Large intestine (tissue), 3 donors: ENCODE data around the gene FAP. TPM values are rescaled to one million over a fixed set of nuclear protein-coding genes. Genes with fewer than 3 reads are reported as not detected.

Source experiments
- DNase-seq, 2 donors: peaks; one replicate each; pipeline versions ENCODE4 v3.0.0 to v3.0.0-alpha.2; 2013
- H3K27ac ChIP-seq: one replicate; pipeline ENCODE4 v1.5.1; 2013; ENCODE audit warnings: low read length
- H3K27me3 ChIP-seq: 2 replicates; pipeline ENCODE4 v1.6.1; 2013; ENCODE audit warnings: low read length; ENCODE audit not compliant: control insufficient read depth, insufficient read depth
- H3K36me3 ChIP-seq: 2 replicates; pipeline ENCODE4 v1.6.1; 2013; ENCODE audit warnings: low read length; ENCODE audit not compliant: control insufficient read depth, insufficient read depth
- H3K4me1 ChIP-seq: one replicate; pipeline ENCODE4 v1.6.1; 2013; ENCODE audit warnings: low read length; ENCODE audit not compliant: control insufficient read depth, insufficient read depth
- H3K4me3 ChIP-seq: one replicate; pipeline ENCODE4 v1.5.1; 2013; ENCODE audit warnings: low read length
- H3K9me3 ChIP-seq: one replicate; pipeline ENCODE4 v1.6.1; 2013; ENCODE audit warnings: mild to moderate bottlenecking, low read depth, low read length, moderate library complexity; ENCODE audit not compliant: control insufficient read depth
- WGBS: methylation state at CpG from one replicate; pipeline ENCODE4 v1.1.5; 2013; ENCODE audit warnings: low lambda C conversion rate; ENCODE audit not compliant: insufficient coverage; 5-methylcytosine and 5-hydroxymethylcytosine counted together
- polyA plus RNA-seq: library from polyadenylated mRNA; unstranded; fragments of 120-200 nt; gene quantifications from one replicate; pipeline ENCODE4 v1.2.1, GENCODE V29; 2013

FAP gene
- polyA plus RNA-seq, 1 donor: 10.6 TPM

GRCh38 chr2:162174746-162175145 lies 68.5 kb downstream of the FAP start:
- 67% methylated on average over 1 of the region's 5 CpGs for WGBS

DNA sequence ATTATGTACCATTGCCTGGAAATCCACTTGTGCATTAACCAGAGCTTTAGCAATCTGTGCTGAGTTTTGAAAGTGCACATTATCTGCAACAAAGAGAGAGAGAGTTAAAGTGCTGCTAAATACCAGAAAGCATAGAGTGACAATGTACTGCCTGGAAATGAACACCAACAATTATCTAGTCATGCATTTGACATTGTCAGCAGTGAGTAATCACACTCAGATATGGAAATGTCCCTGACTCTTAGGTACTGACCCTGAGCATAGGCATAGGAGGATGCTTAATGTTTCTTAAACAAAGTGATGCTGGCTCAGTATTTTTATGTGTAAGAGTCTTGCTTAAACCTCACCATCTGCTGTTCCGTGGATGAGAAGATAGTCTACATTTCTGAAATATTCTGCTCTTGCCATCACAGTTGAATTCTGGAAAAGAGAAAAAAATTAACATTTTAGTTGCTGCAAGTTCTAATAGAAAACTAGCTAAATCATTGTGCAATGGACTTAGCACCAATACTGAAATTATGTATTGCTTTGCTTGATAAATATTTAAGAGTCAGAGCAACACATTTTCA lies 70.4 kb downstream of the FAP start:
- no peaks in the 10 kb centered on the region for H3K27me3 ChIP-seq
- no peaks in the 10 kb centered on the region for H3K4me1 ChIP-seq
- DNase-seq: no peak
- no peak overlapping the region for H3K27ac ChIP-seq
- H3K4me3 ChIP-seq: no peak overlapping the region
- no CpG with 5 or more reads among the region's 1 CpG for WGBS
- no peaks in the 10 kb centered on the region for H3K36me3 ChIP-seq
- no peaks in the 10 kb centered on the region for H3K9me3 ChIP-seq

More at GRCh38 chr2:162174746-162175145, 68.5 kb downstream of the FAP start:
- no peak for DNase-seq
- Histone ChIP-seq H3K4me3 (no peak overlapping the region), H3K36me3 (no peaks in the 10 kb centered on the region), H3K27ac (no peak overlapping the region), H3K27me3 (no peaks in the 10 kb centered on the region), H3K9me3 (no peaks in the 10 kb centered on the region), H3K4me1 (no peaks in the 10 kb centered on the region)

GRCh38 chr2:162166745-162167144 lies 76.5 kb downstream of the FAP start:
- 95% methylated on average over 4 of the region's 4 CpGs for WGBS
- Histone ChIP-seq H3K4me1 (no peaks in the 10 kb centered on the region), H3K9me3 (no peaks in the 10 kb centered on the region), H3K27ac (no peak overlapping the region), H3K36me3 (no peaks in the 10 kb centered on the region), H3K27me3 (no peaks in the 10 kb centered on the region), H3K4me3 (no peak overlapping the region)
- no peak for DNase-seq

DNA sequence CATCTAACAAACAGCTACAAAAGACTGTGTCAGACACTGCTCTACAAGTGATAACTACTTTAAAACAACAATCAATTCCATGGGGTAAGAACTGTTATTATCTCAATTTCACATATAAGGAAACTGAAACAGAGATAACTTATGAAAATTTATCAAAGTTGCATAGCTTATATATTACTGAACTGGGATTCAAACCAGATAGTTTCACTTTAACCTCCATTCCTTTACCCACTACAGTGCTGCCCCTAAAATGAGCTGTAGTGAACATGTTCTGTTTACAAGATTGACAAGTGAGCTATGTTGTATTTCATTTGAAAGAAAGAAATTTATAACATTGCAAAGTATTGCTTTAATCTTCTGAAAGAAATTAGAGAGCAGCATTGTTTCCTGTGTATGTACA lies 77.1 kb downstream of the FAP start:
- Histone ChIP-seq H3K27me3 (no peaks in the 10 kb centered on the region), H3K4me3 (no peak overlapping the region), H3K4me1 (no peaks in the 10 kb centered on the region), H3K27ac (no peak overlapping the region), H3K9me3 (no peaks in the 10 kb centered on the region), H3K36me3 (no peaks in the 10 kb centered on the region)
- DNase-seq: no peak

- WGBS: 80% methylated on average over 1 of the region's 2 CpGs
- no peak overlapping the region for H3K27ac ChIP-seq
- H3K4me1 ChIP-seq: no peaks in the 10 kb centered on the region
- H3K36me3 ChIP-seq: no peaks in the 10 kb centered on the region
- DNase-seq: no peak
- no peaks in the 10 kb centered on the region for H3K9me3 ChIP-seq
- H3K4me3 ChIP-seq: no peak overlapping the region
- no peaks in the 10 kb centered on the region for H3K27me3 ChIP-seq
These were observed 78.4 kb downstream of the FAP start for GRCh38 chr2:162164802-162165201.

GRCh38 chr2:162159446-162159845 lies 83.8 kb downstream of the FAP start:
- Histone ChIP-seq H3K4me3 (no peak overlapping the region), H3K9me3 (no peaks in the 10 kb centered on the region), H3K4me1 (no peaks in the 10 kb centered on the region), H3K36me3 (no peaks in the 10 kb centered on the region), H3K27me3 (no peaks in the 10 kb centered on the region), H3K27ac (no peak overlapping the region)
- WGBS: 96% methylated on average over 3 of the region's 6 CpGs
- DNase-seq: no peak

- no peaks in the 10 kb centered on the region for H3K9me3 ChIP-seq
- 80% methylated on average over 1 of the region's 3 CpGs for WGBS
These were observed 87.1 kb downstream of the FAP start for GRCh38 chr2:162156149-162156548.

GRCh38 chr2:162155093-162155492 lies 88.2 kb downstream of the FAP start:
- Histone ChIP-seq H3K27me3 (peaks cover 6% of the 10 kb centered on the region), H3K27ac (no peak overlapping the region), H3K36me3 (no peaks in the 10 kb centered on the region), H3K4me3 (no peak overlapping the region), H3K9me3 (no peaks in the 10 kb centered on the region), H3K4me1 (no peaks in the 10 kb centered on the region)
- WGBS: 67% methylated on average over 3 of the region's 3 CpGs
- DNase-seq: no peak

More at GRCh38 chr2:162156149-162156548, 87.1 kb downstream of the FAP start:
- no peak overlapping the region for H3K27ac ChIP-seq
- no peaks in the 10 kb centered on the region for H3K4me1 ChIP-seq
- H3K4me3 ChIP-seq: no peak overlapping the region
- no peaks in the 10 kb centered on the region for H3K36me3 ChIP-seq
- peaks cover 4% of the 10 kb centered on the region for H3K27me3 ChIP-seq
- DNase-seq: no peak

DNA sequence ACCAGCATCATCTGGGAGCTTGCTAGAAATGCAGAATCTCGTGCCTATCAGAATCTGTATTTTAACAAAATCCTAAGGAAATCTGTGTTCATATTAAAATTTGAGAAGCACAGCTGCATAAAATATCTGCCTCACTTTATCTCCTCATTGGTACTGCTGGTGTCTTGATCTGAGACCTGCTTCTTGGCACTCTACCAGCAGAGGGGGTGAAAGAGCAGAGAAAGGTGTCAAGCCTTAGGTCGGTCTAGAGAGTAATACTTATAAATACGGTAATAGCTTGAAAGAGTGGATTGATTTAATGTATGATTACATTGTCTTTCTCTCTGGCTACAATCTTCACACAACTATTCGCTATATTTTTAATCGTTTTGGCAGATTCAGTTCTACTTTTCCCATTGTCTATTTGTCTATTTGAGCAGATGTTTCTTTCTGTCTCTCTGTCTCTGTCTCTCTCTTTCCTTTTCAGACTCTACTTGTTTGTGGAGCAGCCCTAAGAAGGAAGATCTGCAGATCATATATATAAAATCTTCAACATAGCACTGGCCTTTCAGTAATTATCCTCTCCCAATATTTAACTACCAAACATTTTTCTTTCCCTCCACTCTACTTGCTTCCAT lies 89.5 kb downstream of the FAP start:
- WGBS: 20% methylated on average over 1 of the region's 5 CpGs
- peak; percentile 44 to 52 for DNase-seq
- H3K36me3 ChIP-seq: no peaks in the 10 kb centered on the region
- no peaks in the 10 kb centered on the region for H3K9me3 ChIP-seq
- no peaks in the 10 kb centered on the region for H3K4me1 ChIP-seq
- no peak overlapping the region for H3K27ac ChIP-seq
- H3K4me3 ChIP-seq: no peak overlapping the region
- peaks cover 11% of the 10 kb centered on the region for H3K27me3 ChIP-seq

DNA sequence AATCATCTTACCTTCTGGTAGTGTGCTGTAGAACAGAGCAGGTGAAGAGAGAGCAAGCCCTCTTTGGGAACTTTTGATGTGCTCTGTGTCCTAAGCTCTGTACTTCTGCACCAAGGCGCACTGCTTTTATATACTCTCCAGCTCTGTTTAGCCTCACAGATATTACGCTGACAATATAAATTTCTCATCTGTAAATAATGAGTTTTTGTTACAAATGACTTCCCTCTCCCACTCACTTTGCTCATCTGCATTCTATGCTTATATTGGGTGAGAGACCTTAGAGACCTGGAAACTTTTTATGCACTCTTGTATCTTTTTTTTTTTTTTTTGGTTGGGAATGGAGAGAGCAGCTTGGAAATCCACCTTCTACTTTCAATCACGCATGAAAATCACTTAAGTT lies 91.1 kb downstream of the FAP start, which contains the start of gene GCG:
Gene GCG, minus strand, starts transcription at position 101 of the 400 bp plus-strand sequence. CDS start 3,069 bp downstream, outside the sequence.
- Histone ChIP-seq H3K36me3 (no peaks in the 10 kb centered on the region), H3K27ac (no peak within 1 kb of the TSS), H3K9me3 (no peaks in the 10 kb centered on the region), H3K4me3 (no peak within 1 kb of the TSS), H3K4me1 (no peaks in the 10 kb centered on the region), H3K27me3 (peaks cover 11% of the 10 kb centered on the region)
- whole genome bisulfite sequencing: no CpG with 5 or more reads among the region's 3 CpGs
- DNase-seq: no peak

DNA sequence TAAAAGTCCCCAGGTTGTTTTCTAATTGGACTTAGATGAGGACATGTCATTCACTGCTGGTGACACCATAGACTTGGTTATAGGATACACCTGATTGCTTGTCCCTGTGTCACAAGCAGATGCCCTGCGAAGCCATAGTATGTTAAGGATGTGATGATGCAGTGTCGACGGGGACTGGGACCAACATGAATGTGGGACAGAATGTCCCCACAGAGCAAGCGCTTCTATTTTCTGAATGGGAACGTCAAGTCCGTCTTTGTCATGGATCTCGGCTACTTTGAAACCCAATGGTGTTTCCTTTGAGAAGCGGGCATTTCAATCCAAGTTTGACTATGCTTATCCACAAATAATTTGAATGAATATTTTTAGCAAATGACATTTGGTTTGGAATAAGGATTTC lies 93.3 kb downstream of the FAP start:
- H3K27me3 ChIP-seq: peaks cover 17% of the 10 kb centered on the region
- no CpG with 5 or more reads among the region's 8 CpGs for WGBS
- DNase-seq: no peak
- H3K27ac ChIP-seq: no peak overlapping the region
- H3K4me3 ChIP-seq: no peak overlapping the region
- no peaks in the 10 kb centered on the region for H3K9me3 ChIP-seq
- H3K36me3 ChIP-seq: no peaks in the 10 kb centered on the region
- no peaks in the 10 kb centered on the region for H3K4me1 ChIP-seq
